K562 treated with DMSO at 1 percent for 48 hours (cell line): ENCODE data around the gene ARMC10. TPM values are rescaled to one million over a fixed set of nuclear protein-coding genes. Genes with fewer than 3 reads are reported as not detected.

Source experiments
- total RNA-seq: library from RNA; unstranded; fragments of 300-600 nt; gene quantifications from 2 replicates; pipeline ENCODE4 v1.2.3, GENCODE V29; 2022; ENCODE audit warnings: low replicate concordance; ENCODE audit errors: extremely low read depth

ARMC10 gene
- total RNA-seq: not detected in 2 replicates

DNA sequence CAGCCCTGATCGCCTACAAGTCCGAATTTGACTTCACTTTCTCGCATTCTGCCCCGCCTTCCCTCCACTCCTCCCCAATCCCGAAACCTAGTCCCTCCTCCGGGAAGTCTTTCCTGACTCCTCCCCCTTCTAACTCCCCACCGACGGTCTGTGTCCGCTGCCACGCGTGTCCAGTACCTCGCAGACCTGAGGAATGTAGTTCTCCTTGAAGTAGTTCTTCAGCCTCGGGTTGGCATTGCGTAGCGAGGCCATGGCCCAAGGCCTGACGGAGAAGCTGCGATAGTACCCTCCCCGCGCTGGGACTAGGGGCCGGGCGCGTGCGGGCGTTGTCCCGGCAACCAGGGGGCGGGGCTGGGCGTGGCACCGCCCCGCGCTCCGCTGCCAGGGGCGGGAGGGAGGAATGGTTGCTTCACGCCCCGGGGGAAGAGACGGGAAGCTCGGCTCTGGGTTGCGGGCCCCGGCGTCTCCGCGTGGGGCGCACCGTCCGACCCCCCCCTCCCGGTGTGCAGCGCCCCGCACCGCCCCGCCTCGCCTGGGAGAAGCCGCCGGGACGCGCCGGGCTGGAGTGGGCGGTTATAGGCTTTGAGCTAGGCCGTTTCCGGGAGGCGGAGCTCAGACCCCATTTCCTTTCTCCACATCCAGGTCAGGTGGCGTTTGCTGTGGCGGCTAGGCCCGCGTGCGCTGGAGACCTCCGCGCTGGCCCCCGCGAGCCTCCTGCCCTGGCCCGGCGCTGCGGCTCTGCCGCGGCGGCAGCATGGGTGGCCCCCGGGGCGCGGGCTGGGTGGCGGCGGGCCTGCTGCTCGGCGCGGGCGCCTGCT is at the start of gene ARMC10, which contains the start of gene FBXL13:
TSS of gene ARMC10 (plus strand) at position 622 of the 818 bp plus-strand sequence. CDS start at position 755, 133 bp downstream.
TSS of gene FBXL13 (minus strand) at position 278 of the 818 bp plus-strand sequence.

Other genes starting within 250 kb of the ARMC10 start
- not detected in 2 replicates for gene LRRC17, start 162.1 kb upstream of the ARMC10 start, total RNA-seq
- not detected in 2 replicates for gene FBXL13, start 344 bp upstream of the ARMC10 start, total RNA-seq
- gene NAPEPLD, start 74.0 kb downstream of the ARMC10 start, total RNA-seq: not detected in 2 replicates
- not detected in 2 replicates for gene PMPCB, start 222.3 kb downstream of the ARMC10 start, total RNA-seq